22Rv1 (cell line): ENCODE measurements around the gene AACS.

Source experiments
- H3K27ac ChIP-seq: fragments of 450-650 bp; 2 replicates; pipeline ENCODE4 v1.5.1; 2017
- CTCF ChIP-seq: fragments of 450-650 bp; IDR thresholded peaks from 2 replicates; pipeline ENCODE4 v1.5.1; 2017; ENCODE audit warnings: mild to moderate bottlenecking
- ZFX ChIP-seq: fragments of 450-650 bp; IDR thresholded peaks from 2 replicates; pipeline ENCODE4 v1.6.1; 2017; ENCODE audit warnings: antibody characterized with exemption, borderline replicate concordance

The AACS gene, protein sequence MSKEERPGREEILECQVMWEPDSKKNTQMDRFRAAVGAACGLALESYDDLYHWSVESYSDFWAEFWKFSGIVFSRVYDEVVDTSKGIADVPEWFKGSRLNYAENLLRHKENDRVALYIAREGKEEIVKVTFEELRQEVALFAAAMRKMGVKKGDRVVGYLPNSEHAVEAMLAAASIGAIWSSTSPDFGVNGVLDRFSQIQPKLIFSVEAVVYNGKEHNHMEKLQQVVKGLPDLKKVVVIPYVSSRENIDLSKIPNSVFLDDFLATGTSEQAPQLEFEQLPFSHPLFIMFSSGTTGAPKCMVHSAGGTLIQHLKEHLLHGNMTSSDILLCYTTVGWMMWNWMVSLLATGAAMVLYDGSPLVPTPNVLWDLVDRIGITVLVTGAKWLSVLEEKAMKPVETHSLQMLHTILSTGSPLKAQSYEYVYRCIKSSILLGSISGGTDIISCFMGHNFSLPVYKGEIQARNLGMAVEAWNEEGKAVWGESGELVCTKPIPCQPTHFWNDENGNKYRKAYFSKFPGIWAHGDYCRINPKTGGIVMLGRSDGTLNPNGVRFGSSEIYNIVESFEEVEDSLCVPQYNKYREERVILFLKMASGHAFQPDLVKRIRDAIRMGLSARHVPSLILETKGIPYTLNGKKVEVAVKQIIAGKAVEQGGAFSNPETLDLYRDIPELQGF

DNA sequence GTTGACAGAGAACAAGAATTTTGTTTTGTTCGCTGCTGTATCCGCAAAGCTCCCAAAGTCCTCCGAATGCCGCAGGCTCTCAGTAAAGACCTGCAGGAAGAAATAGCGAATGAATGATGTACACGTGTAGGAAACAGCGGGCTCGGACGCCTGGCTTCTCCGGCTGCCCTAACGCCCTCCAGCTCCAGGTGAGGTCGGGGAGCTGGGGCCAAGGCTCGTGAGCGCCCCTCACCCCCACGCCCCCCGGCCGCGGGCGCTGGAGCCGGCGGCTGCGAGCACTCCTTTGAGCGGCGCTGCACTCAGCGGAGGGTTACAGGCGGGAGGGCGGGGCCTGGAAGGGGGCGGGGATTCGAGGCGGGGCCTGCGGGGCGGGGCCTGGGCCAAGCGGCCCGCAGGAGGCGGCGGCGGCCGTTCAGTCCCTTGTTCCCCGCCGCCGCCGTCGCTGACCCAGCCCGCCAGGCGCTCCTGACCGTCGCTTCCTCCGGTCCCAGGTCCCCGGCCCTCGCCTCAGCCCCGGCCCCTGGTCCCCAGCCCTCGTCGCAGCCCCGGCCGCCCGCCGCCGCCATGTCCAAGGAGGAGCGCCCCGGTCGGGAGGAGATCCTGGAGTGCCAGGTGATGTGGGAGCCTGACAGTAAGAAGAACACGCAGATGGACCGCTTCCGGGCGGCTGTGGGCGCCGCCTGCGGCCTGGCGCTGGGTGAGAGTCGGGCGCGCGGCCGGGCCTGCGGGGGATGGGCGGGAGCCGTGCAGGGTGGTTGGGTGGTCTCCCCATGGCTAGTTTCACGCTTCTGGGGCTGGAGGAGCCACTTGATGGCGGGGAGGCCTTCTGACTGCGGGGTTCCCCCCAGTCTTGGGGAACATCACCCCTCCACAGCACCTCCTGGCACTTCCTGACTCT is at the start of gene AACS:
Gene AACS (plus strand): TSS at position 415 of the 898 bp plus-strand sequence. CDS start 150 bp downstream, at position 565.
- peak; percentile 28; the same call in 1 of the 2 replicates for TF ChIP-seq CTCF
- no peak for TF ChIP-seq ZFX
- H3K27ac ChIP-seq = peak within 1 kb of the TSS; percentile 63

GRCh38 chr12:125015680-125016310 is 49.4 kb upstream of the AACS start:
- H3K27ac ChIP-seq = no peak overlapping the region
- no peak for TF ChIP-seq CTCF
- no peak for TF ChIP-seq ZFX

DNA sequence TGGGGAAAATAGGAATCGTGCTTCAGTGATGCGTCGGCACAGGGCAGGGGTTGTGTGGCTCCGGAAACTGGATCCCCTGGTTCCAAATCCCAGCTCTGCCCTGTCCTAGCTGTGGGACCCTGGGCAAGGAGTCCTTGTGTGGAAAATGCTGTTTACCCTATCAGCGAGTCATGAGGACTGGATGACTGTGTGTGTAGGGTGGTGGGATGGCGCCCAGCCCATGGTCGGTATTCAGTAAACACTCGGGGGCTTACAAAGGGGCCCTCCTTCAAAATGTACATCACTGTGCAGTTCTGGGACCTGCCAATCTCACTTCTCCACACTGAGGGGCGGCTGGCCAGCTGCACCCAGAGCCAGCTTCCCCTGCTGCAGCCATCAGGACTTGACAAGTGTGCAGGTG is 47.4 kb upstream of the AACS start:
- TF ChIP-seq ZFX (no peak), CTCF (no peak)
- H3K27ac ChIP-seq = no peak overlapping the region

DNA sequence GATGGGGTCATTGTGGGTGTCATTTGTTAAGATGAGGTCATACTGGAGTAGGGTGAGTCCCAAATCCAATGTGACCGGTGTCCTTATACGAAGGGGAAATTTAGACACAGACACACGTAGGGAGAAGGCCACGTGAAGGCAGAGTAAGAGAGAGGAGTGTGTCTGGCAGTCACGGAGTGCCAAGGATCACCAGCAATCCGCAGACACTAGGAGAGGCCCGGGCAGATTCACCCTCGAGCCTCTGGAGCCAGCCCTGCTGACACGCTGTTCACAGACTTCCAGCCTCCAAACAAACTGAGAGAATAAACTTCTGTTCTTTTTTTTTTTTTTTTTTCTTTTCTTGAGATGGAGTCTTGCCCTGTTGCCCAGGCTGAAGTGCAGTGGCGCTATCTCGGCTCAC is 46.9 kb upstream of the AACS start:
- TF ChIP-seq ZFX = no peak
- no peak for TF ChIP-seq CTCF
- H3K27ac ChIP-seq = no peak overlapping the region

GRCh38 chr12:125021096-125021495 is 44.1 kb upstream of the AACS start:
- H3K27ac ChIP-seq = no peak overlapping the region
- TF ChIP-seq CTCF = no peak
- no peak for TF ChIP-seq ZFX

DNA sequence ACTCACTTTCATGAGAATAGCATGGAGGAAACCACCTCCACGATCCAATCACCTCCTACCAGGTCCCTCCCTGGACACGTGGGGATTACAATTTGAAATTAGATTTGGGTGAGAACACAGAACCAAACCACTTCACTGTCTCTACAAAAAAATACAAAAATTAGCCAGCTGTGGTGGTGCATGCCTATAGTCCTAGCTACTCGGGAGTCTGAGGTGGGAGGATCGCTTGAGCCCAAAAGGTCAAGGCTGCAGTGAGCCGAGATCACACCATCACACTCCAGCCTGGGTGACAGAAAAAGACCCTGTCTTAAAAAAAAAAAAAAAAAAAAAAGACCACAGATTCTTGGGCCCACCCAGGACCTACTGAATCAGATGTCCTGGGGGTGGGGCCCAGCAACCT is 43.5 kb upstream of the AACS start:
- no peak for TF ChIP-seq CTCF
- no peak for TF ChIP-seq ZFX

More for the DNA sequence above, 43.5 kb upstream of the AACS start:
- H3K27ac ChIP-seq = no peak overlapping the region
